Hepatocyte (in vitro differentiated cells): ENCODE results near the gene ZSCAN5A.

Experiments
- EZH2 ChIP-seq: fragments of 200-600 bp; sonication (generic); IDR thresholded peaks from 2 replicates; pipeline ENCODE4 v1.6.1; 2016; ENCODE audit warnings: antibody characterized with exemption, mild to moderate bottlenecking, borderline replicate concordance
- EZH2phosphoT487 ChIP-seq: fragments of 200-600 bp; sonication (generic); IDR thresholded peaks from one replicate; pipeline ENCODE4 v1.6.1; 2018; ENCODE audit warnings: antibody characterized with exemption, mild to moderate bottlenecking, low read depth, moderate library complexity; ENCODE audit not compliant: unreplicated experiment, severe bottlenecking
- TF ChIP-seq, protein P1 (sequence below): fragments of 200-600 bp; sonication (generic); IDR thresholded peaks from 2 replicates; pipeline ENCODE4 v1.5.1; 2016; ENCODE audit warnings: antibody characterized with exemption, mild to moderate bottlenecking; ENCODE audit not compliant: poor library complexity

DNA sequence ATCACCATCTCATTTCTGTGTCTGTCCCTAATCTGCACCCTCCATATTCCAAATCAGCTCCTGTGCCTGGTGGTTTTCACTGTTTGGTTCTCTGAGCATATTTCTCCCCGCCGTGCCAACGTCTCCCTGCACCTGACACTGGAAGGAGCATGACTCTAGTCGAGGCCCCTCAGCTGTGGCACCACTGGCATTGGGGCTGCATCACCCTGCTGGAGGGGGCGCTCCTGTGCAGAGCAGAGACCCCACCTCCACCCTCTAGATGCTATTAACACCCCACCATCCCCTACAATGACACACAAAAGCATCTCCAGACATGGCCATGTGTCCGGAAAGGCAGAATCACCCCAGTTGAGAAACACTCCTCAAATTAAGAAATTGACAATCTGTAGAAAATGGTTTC is 91.7 kb downstream of the ZSCAN5A start:
- TF ChIP-seq, protein P1, sequence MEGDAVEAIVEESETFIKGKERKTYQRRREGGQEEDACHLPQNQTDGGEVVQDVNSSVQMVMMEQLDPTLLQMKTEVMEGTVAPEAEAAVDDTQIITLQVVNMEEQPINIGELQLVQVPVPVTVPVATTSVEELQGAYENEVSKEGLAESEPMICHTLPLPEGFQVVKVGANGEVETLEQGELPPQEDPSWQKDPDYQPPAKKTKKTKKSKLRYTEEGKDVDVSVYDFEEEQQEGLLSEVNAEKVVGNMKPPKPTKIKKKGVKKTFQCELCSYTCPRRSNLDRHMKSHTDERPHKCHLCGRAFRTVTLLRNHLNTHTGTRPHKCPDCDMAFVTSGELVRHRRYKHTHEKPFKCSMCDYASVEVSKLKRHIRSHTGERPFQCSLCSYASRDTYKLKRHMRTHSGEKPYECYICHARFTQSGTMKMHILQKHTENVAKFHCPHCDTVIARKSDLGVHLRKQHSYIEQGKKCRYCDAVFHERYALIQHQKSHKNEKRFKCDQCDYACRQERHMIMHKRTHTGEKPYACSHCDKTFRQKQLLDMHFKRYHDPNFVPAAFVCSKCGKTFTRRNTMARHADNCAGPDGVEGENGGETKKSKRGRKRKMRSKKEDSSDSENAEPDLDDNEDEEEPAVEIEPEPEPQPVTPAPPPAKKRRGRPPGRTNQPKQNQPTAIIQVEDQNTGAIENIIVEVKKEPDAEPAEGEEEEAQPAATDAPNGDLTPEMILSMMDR = no peak
- TF ChIP-seq EZH2 (no peak), EZH2phosphoT487 (no peak)
